Esophagus (tissue), 2 donors: ENCODE results near the gene PAX4. TPM values are rescaled to one million over a fixed set of nuclear protein-coding genes. Genes with fewer than 3 reads are reported as not detected.

ENCODE experiments used
- H3K27ac ChIP-seq, 2 donors: one replicate each; pipeline ENCODE4 v1.5.1; 2013; ENCODE audit warnings: low read depth in 2 of 2, mild to moderate bottlenecking in 2 of 2, inconsistent platforms in 1 of 2, low read length in 1 of 2, moderate library complexity in 1 of 2
- H3K27me3 ChIP-seq, 2 donors: one replicate each; pipeline ENCODE4 v1.6.1; 2013; ENCODE audit warnings: low read length in 2 of 2, control low read depth in 1 of 2, mild to moderate bottlenecking in 1 of 2; ENCODE audit not compliant: insufficient read depth in 2 of 2, control insufficient read depth in 1 of 2
- H3K36me3 ChIP-seq, 2 donors: one replicate each; pipeline ENCODE4 v1.6.1; 2013; ENCODE audit warnings: low read length in 1 of 2; ENCODE audit not compliant: control insufficient read depth in 2 of 2, insufficient read depth in 2 of 2
- H3K4me1 ChIP-seq, 2 donors: one replicate each; pipeline ENCODE4 v1.6.1; 2013; ENCODE audit warnings: low read length in 1 of 2; ENCODE audit not compliant: control insufficient read depth in 2 of 2, insufficient read depth in 2 of 2
- H3K4me3 ChIP-seq, 2 donors: one replicate each; pipeline ENCODE4 v1.5.1; 2013; ENCODE audit warnings: low read length in 2 of 2, mild to moderate bottlenecking in 2 of 2, low read depth in 1 of 2, moderate library complexity in 1 of 2
- H3K9me3 ChIP-seq, 2 donors: one replicate each; pipeline ENCODE4 v1.6.1; 2013; ENCODE audit warnings: mild to moderate bottlenecking in 2 of 2, low read depth in 1 of 2, low read length in 1 of 2, moderate library complexity in 1 of 2; ENCODE audit not compliant: control insufficient read depth in 2 of 2, insufficient read depth in 1 of 2
- WGBS, 2 donors: extraction: QIAGEN DNeasy Blood & Tissue Kit; methylation state at CpG; one replicate each; pipeline ENCODE4 v1.1.7; 2013; 5-methylcytosine and 5-hydroxymethylcytosine counted together
- polyA plus RNA-seq, 2 donors: library from polyadenylated mRNA; stranded (reverse); fragments of 200-250 nt; gene quantifications; one replicate each; pipeline ENCODE4 v1.2.3, GENCODE V29; 2013
- donor health status: healthy with polysubstance abuse.
- donor health status: Bipolar disorder and iron deficiency.

The PAX4 gene
- polyA plus RNA-seq, 2 donors, result not detected

DNA sequence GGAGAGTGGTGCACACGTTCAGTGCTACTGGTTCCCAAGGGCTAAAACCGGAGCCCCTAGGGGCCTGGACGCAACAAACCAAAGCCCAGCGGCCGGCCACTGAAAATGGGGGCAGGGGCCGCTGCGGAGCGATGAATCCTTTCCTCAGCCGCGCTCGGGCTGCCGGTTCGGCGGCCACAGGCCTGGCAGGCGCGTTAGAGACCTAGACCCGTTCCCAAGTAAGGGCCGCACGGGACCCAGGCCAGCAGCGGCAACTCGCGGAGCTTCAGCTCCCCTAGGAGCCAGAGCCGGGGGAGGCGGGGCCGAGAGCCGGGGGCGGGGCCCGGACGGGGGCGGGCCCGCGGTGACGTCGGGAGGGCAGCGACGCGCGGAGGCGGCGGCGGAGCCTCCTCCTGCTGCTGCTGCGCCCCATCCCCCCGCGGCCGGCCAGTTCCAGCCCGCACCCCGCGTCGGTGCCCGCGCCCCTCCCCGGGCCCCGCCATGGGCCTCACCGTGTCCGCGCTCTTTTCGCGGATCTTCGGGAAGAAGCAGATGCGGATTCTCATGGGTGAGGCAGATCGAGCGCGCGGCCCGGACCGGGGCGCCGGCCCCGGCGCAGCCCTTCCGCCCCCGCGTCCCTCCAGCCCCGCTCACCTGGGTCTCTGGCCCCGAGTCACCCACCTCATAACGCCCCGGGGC, 29.8 kb downstream of the PAX4 start, which contains the start of gene ARF5:
Gene ARF5 (plus strand): TSS at position 393 of the 678 bp plus-strand sequence. CDS start 88 bp downstream, at position 481.
- 1% methylated on average over 48 to 77 of the region's 77 CpGs for WGBS, 2 donors
- Histone ChIP-seq H3K9me3 (no peaks in the 10 kb centered on the region), H3K36me3 (peaks cover 9 to 10% of the 10 kb centered on the region in 2 donors), H3K27me3 (no peaks in the 10 kb centered on the region), H3K4me1 (peaks cover 13 to 18% of the 10 kb centered on the region in 2 donors), H3K27ac (peak within 1 kb of the TSS; percentile 83 to 86), H3K4me3 (peak within 1 kb of the TSS; percentile 82 to 91)

DNA sequence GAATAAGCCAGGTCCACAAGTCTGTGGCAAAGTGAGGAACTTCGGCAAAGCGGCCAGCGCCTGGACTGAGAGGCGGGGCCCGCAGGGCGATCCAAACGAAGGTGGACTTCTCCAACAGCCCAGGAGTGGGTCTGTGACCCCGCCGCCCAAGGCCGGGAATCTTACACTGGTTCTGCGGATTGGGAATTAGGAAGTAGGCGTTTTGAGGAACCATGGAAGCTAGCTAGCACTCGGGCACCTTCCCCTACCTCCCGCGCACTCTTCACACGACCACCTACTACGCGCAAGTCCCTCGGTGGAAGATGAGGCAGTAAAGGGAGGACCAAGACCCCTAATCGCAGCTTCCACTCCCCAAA, 30.3 kb downstream of the PAX4 start:
- 56 to 59% methylated on average over 20 of the region's 20 CpGs for WGBS, 2 donors
- H3K9me3 ChIP-seq, result no peaks in the 10 kb centered on the region
- no peaks in the 10 kb centered on the region for H3K27me3 ChIP-seq
- peaks cover 9 to 12% of the 10 kb centered on the region in 2 donors for H3K36me3 ChIP-seq
- H3K27ac ChIP-seq, result peak overlapping the region; percentile 79 to 86
- H3K4me1 ChIP-seq, result peaks cover 13 to 18% of the 10 kb centered on the region in 2 donors
- H3K4me3 ChIP-seq, result peak overlapping the region; percentile 82 to 83

GRCh38 chr7:127586346-127586745, 31.6 kb downstream of the PAX4 start:
- no peak overlapping the region for H3K4me3 ChIP-seq
- H3K4me1 ChIP-seq, result peaks cover 20% of the 10 kb centered on the region in 2 donors
- H3K27ac ChIP-seq, result no peak overlapping the region
- H3K27me3 ChIP-seq, result no peaks in the 10 kb centered on the region
- WGBS, 2 donors, result 85 to 90% methylated on average over 2 of the region's 2 CpGs
- H3K9me3 ChIP-seq, result no peaks in the 10 kb centered on the region
- peaks cover 14 to 20% of the 10 kb centered on the region in 2 donors for H3K36me3 ChIP-seq

- Histone ChIP-seq H3K27ac (peak within 1 kb of the TSS; percentile 93 to 97), H3K4me3 (peak within 1 kb of the TSS; percentile 87 to 91), H3K36me3 (peaks cover 6 to 16% of the 10 kb centered on the region in 2 donors), H3K9me3 (no peaks in the 10 kb centered on the region), H3K27me3 (no peaks in the 10 kb centered on the region), H3K4me1 (peaks cover 20% of the 10 kb centered on the region in 2 donors)
- 3% methylated on average over 63 to 78 of the region's 78 CpGs for WGBS, 2 donors
Observed at GRCh38 chr7:127585044-127585953, 32.6 kb downstream of the PAX4 start, which contains the start of gene GCC1. GCC1 (minus strand) TSS chr7:127585596; CDS start chr7:127585182, 414 bp downstream.

DNA sequence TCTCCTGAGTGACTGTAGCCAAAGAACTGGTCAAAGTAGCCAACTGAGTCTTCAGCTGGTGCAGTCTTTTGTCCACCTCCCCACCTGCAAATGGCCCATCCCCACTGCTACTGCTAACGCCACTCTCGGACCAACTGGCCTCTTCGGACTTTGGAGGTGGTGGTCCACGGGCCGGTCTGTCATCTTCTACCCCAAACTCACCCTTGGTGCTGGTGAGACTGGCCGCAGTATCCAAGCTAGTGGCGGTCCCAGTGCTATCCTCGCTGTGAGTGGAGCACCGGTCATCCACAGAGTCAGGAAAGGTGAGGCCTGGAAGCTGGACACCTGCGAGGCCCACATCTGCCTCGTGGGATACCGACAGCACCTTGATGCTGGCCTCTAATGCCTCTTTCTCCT, 33.3 kb downstream of the PAX4 start:
- Histone ChIP-seq H3K9me3 (no peaks in the 10 kb centered on the region), H3K27ac (peak overlapping the region; percentile 93 to 97), H3K4me1 (peaks cover 20% of the 10 kb centered on the region in 2 donors), H3K36me3 (peaks cover 6 to 16% of the 10 kb centered on the region in 2 donors), H3K4me3 (peak overlapping the region; percentile 87 to 91), H3K27me3 (no peaks in the 10 kb centered on the region)
- 30 to 32% methylated on average over 12 of the region's 12 CpGs for WGBS, 2 donors

- Histone ChIP-seq H3K36me3 (peaks cover 14 to 19% of the 10 kb centered on the region in 2 donors), H3K27ac (no peak overlapping the region), H3K4me3 (no peak overlapping the region), H3K9me3 (no peaks in the 10 kb centered on the region), H3K4me1 (peaks cover 14 to 20% of the 10 kb centered on the region in 2 donors), H3K27me3 (no peaks in the 10 kb centered on the region)
- WGBS, 2 donors, result 69 to 79% methylated on average over 14 of the region's 14 CpGs
Observed at GRCh38 chr7:127582361-127582760, 35.6 kb downstream of the PAX4 start.

- no peaks in the 10 kb centered on the region for H3K27me3 ChIP-seq
- H3K27ac ChIP-seq, result no peak overlapping the region
- H3K36me3 ChIP-seq, result peaks cover 14 to 19% of the 10 kb centered on the region in 2 donors
- 96 to 99% methylated on average over 1 of the region's 1 CpG for WGBS, 2 donors
- H3K4me1 ChIP-seq, result peaks cover 14 to 20% of the 10 kb centered on the region in 2 donors
- no peak overlapping the region for H3K4me3 ChIP-seq
- no peaks in the 10 kb centered on the region for H3K9me3 ChIP-seq
Observed at GRCh38 chr7:127581716-127582115, 36.2 kb downstream of the PAX4 start.

GRCh38 chr7:127580612-127581011, 37.3 kb downstream of the PAX4 start:
- no peaks in the 10 kb centered on the region for H3K9me3 ChIP-seq
- no peaks in the 10 kb centered on the region for H3K27me3 ChIP-seq
- H3K36me3 ChIP-seq, result peaks cover 14 to 19% of the 10 kb centered on the region in 2 donors
- H3K4me1 ChIP-seq, result peaks cover 14 to 20% of the 10 kb centered on the region in 2 donors
- no peak overlapping the region for H3K4me3 ChIP-seq
- H3K27ac ChIP-seq, result no peak overlapping the region

- Histone ChIP-seq H3K36me3 (peaks cover 14 to 19% of the 10 kb centered on the region in 2 donors), H3K9me3 (no peaks in the 10 kb centered on the region), H3K27ac (no peak overlapping the region), H3K27me3 (no peaks in the 10 kb centered on the region), H3K4me1 (peaks cover 4 to 10% of the 10 kb centered on the region in 2 donors), H3K4me3 (no peak overlapping the region)
- WGBS, 2 donors, result 69 to 81% methylated on average over 4 of the region's 4 CpGs
Observed at GRCh38 chr7:127578711-127579275, 39.1 kb downstream of the PAX4 start.
